Upper lobe of left lung (tissue), 6 donors: ENCODE results near the gene IBTK. TPM values are rescaled to one million over a fixed set of nuclear protein-coding genes. Genes with fewer than 3 reads are reported as not detected.
A peak's percentile ranks its signal among the peaks of the same experiment; 100 is the strongest.

Experiments used
- ATAC-seq, 2 donors: fragments of 200-7000 bp; cut with Tn5 transposase; one replicate each; pipeline ENCODE4 v1.9.1; 2022; ENCODE audit warnings: mild to moderate bottlenecking in 2 of 2, moderate library complexity in 2 of 2; ENCODE audit not compliant: low FRiP score in 2 of 2
- DNase-seq, 2 donors: peaks; one replicate each; pipeline ENCODE4 v3.0.0-alpha.2; 2019 to 2020
- H3K27ac ChIP-seq, 4 donors: fragments of 200-600 bp; sonication (generic); one replicate each; pipeline ENCODE4 v1.5.1; 2016 to 2019
- H3K27me3 ChIP-seq, 4 donors: fragments of 200-600 bp; sonication (generic); one replicate each; pipeline ENCODE4 v1.5.1; 2017 to 2019
- H3K36me3 ChIP-seq, 4 donors: fragments of 200-600 bp; sonication (generic); one replicate each; pipeline ENCODE4 v1.5.1; 2016 to 2019
- H3K4me1 ChIP-seq, 4 donors: fragments of 200-600 bp; sonication (generic); one replicate each; pipeline ENCODE4 v1.5.1; 2018 to 2019
- H3K4me3 ChIP-seq, 4 donors: fragments of 200-600 bp; sonication (generic); one replicate each; pipeline ENCODE4 v1.5.1; 2017 to 2019; ENCODE audit warnings: mild to moderate bottlenecking in 2 of 4, moderate library complexity in 1 of 4
- H3K9me3 ChIP-seq, 4 donors: fragments of 200-600 bp; sonication (generic); one replicate each; pipeline ENCODE4 v1.5.1; 2018 to 2019
- CTCF ChIP-seq, 6 experiments: fragments of 450-650 bp in 4 of 6; fragments of 200-600 bp in 2 of 6; sonication (generic) in 2 of 6; IDR thresholded peaks; one replicate each; pipeline ENCODE4 v1.5.1; 2016 to 2019; ENCODE audit warnings: antibody characterized with exemption in 6 of 6
- EP300 ChIP-seq, 4 donors: sonication (generic); formaldehyde crosslinking; IDR thresholded peaks; one replicate each; pipeline ENCODE4 v1.5.1; 2017; ENCODE audit warnings: antibody characterized with exemption in 4 of 4, control low read depth in 2 of 4
- POLR2A ChIP-seq, 4 donors: fragments of 450-650 bp; IDR thresholded peaks; one replicate each; pipeline ENCODE4 v1.5.1; 2016 to 2017; ENCODE audit warnings: antibody characterized with exemption in 4 of 4, mild to moderate bottlenecking in 2 of 4
- POLR2AphosphoS5 ChIP-seq, 2 donors: sonication (generic); formaldehyde crosslinking; IDR thresholded peaks; one replicate each; pipeline ENCODE4 v1.5.1; 2017; ENCODE audit warnings: antibody characterized with exemption in 2 of 2
- WGBS, 2 donors: methylation state at CpG; one replicate each; pipeline ENCODE4 v1.1.5; 2017 to 2018; 5-methylcytosine and 5-hydroxymethylcytosine counted together
- total RNA-seq, 6 donors: library from RNA; depleted of rRNA in 4 of 6; stranded (reverse); fragments of >200 nt in 4 of 6; gene quantifications; one replicate each; pipeline versions ENCODE4 v1.1.0 to v1.2.1, GENCODE V29; 2016 to 2021
- donor health status: DM: no; HTN: no; CAD: no; lungs with moderate emphysema.
- donor health status: DM: no; HTN: yes; CAD: no; lungs with severe emphysema.

The IBTK gene
- total RNA-seq, 6 donors from 2014 or later = 17.8 to 47.7 (median 29.7) TPM

DNA sequence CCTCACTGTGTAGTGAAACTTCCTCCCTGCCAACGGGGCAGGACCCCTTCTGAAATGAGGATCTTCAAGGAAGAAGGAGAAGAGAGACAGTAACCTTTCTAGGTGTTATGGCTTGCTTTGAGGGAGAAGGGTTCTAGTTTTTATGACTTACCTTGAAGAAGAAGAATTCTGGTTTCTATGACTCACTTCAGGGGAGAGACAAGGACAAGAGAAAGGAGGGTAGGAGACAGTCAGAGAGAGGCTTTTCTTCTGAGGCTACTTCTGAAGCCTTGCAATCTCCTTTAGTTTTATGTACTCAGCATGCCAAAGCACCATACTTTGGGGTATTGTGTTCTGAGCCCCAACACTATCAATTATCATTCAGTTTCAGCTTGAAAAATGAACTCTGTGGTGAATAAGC, 25.8 kb upstream of the IBTK start:
- no peak overlapping the region for H3K4me3 ChIP-seq
- ATAC-seq = no peak
- H3K27ac ChIP-seq = no peak overlapping the region
- DNase-seq = no peak
- TF ChIP-seq POLR2A (IDR thresholded peaks at IDR 0.05) (no peak), POLR2AphosphoS5 (IDR thresholded peaks at IDR 0.05) (no peak), EP300 (IDR thresholded peaks at IDR 0.05) (no peak), CTCF (IDR thresholded peaks at IDR 0.05) (no peak)
- H3K36me3 ChIP-seq = no peaks in the 10 kb centered on the region
- no peaks in the 10 kb centered on the region for H3K4me1 ChIP-seq
- no peaks in the 10 kb centered on the region for H3K9me3 ChIP-seq
- H3K27me3 ChIP-seq = no peaks in the 10 kb centered on the region
- WGBS, 2 donors = 63 to 64% methylated on average over 1 of the region's 1 CpG

- Histone ChIP-seq H3K27me3 (no peaks in the 10 kb centered on the region), H3K4me3 (no peak overlapping the region), H3K4me1 (no peaks in the 10 kb centered on the region), H3K36me3 (no peaks in the 10 kb centered on the region), H3K27ac (no peak overlapping the region), H3K9me3 (no peaks in the 10 kb centered on the region)
- WGBS, 2 donors = 73 to 76% methylated on average over 6 of the region's 6 CpGs
- ATAC-seq (peak in 1 of 2 donors; percentile 67), DNase-seq (no peak)
- TF ChIP-seq CTCF (IDR thresholded peaks at IDR 0.05) (peak in 5 of 6 experiments; percentile 35 to 44 (median 37)), POLR2A (IDR thresholded peaks at IDR 0.05) (no peak)
Measured at GRCh38 chr6:82270881-82271635, 23.5 kb upstream of the IBTK start.

GRCh38 chr6:82268301-82268846, 20.8 kb upstream of the IBTK start:
- Histone ChIP-seq H3K36me3 (no peaks in the 10 kb centered on the region), H3K4me3 (no peak overlapping the region), H3K27ac (no peak overlapping the region), H3K4me1 (no peaks in the 10 kb centered on the region), H3K27me3 (no peaks in the 10 kb centered on the region), H3K9me3 (no peaks in the 10 kb centered on the region)
- TF ChIP-seq EP300 (IDR thresholded peaks at IDR 0.05) (no peak), POLR2A (IDR thresholded peaks at IDR 0.05) (no peak), CTCF (IDR thresholded peaks at IDR 0.05) (no peak), POLR2AphosphoS5 (IDR thresholded peaks at IDR 0.05) (no peak)
- WGBS, 2 donors = 51 to 66% methylated on average over 2 of the region's 2 CpGs
- ATAC-seq (no peak), DNase-seq (no peak)

GRCh38 chr6:82264824-82265223, 17.3 kb upstream of the IBTK start:
- 54 to 66% methylated on average over 2 of the region's 2 CpGs for whole genome bisulfite sequencing, 2 donors
- Histone ChIP-seq H3K27me3 (no peaks in the 10 kb centered on the region), H3K36me3 (no peaks in the 10 kb centered on the region), H3K27ac (no peak overlapping the region), H3K9me3 (no peaks in the 10 kb centered on the region), H3K4me1 (no peaks in the 10 kb centered on the region), H3K4me3 (no peak overlapping the region)
- ATAC-seq (no peak), DNase-seq (no peak)
- no peak for TF ChIP-seq CTCF (IDR thresholded peaks at IDR 0.05)
- TF ChIP-seq POLR2AphosphoS5 (IDR thresholded peaks at IDR 0.05) = no peak
- TF ChIP-seq EP300 (IDR thresholded peaks at IDR 0.05) = no peak
- no peak for TF ChIP-seq POLR2A (IDR thresholded peaks at IDR 0.05)

- H3K27me3 ChIP-seq = no peaks in the 10 kb centered on the region
- DNase-seq (no peak), ATAC-seq (peak in 1 of 2 donors; percentile 14)
- no peaks in the 10 kb centered on the region for H3K4me1 ChIP-seq
- no peaks in the 10 kb centered on the region for H3K36me3 ChIP-seq
- no peak overlapping the region for H3K4me3 ChIP-seq
- no peak overlapping the region for H3K27ac ChIP-seq
- H3K9me3 ChIP-seq = no peaks in the 10 kb centered on the region
- TF ChIP-seq POLR2A (IDR thresholded peaks at IDR 0.05) (no peak), EP300 (IDR thresholded peaks at IDR 0.05) (no peak), CTCF (IDR thresholded peaks at IDR 0.05) (no peak), POLR2AphosphoS5 (IDR thresholded peaks at IDR 0.05) (no peak)
Measured at GRCh38 chr6:82264321-82264720, 16.8 kb upstream of the IBTK start.
